WTC11 (cell line): ENCODE data around the gene ACAA1.

Experiments used
- CTCF ChIP-seq: fragments of 200-600 bp; IDR thresholded peaks from 2 replicates; pipeline ENCODE4 v1.8.0; 2022; ENCODE audit warnings: antibody characterized with exemption
- EMX1 ChIP-seq: fragments of 250-450 bp; sonication (Bioruptor Pico); IDR thresholded peaks from 2 replicates; pipeline ENCODE4 v1.8.0; 2021; ENCODE audit warnings: mild to moderate bottlenecking
- FOXK1 ChIP-seq: sonication (generic); formaldehyde crosslinking; IDR thresholded peaks from 2 replicates; pipeline ENCODE4 v1.8.0; 2022; ENCODE audit warnings: mild to moderate bottlenecking, moderate library complexity, missing genetic modification reagents
- IRF2 ChIP-seq: sonication (generic); formaldehyde crosslinking; IDR thresholded peaks from 2 replicates; pipeline ENCODE4 v1.8.0; 2022; ENCODE audit warnings: low read depth, missing genetic modification reagents, borderline replicate concordance
- JUN ChIP-seq: sonication (generic); formaldehyde crosslinking; IDR thresholded peaks from 2 replicates; pipeline ENCODE4 v1.8.0; 2023; ENCODE audit warnings: mild to moderate bottlenecking, missing genetic modification reagents
- NFYB ChIP-seq: sonication (generic); formaldehyde crosslinking; conservative IDR thresholded peaks from 2 replicates; pipeline ENCODE4 v1.8.0; 2022; ENCODE audit warnings: low read depth, missing genetic modification reagents
- NR2C2 ChIP-seq: sonication (generic); formaldehyde crosslinking; IDR thresholded peaks from 2 replicates; pipeline ENCODE4 v1.8.0; 2022; ENCODE audit warnings: mild to moderate bottlenecking, missing genetic modification reagents
- NR3C1 ChIP-seq: sonication (generic); formaldehyde crosslinking; conservative IDR thresholded peaks from 2 replicates; pipeline ENCODE4 v1.8.1; 2023; ENCODE audit warnings: low read depth, mild to moderate bottlenecking, missing genetic modification reagents
- OVOL2 ChIP-seq: fragments of 250-450 bp; sonication (Bioruptor Pico); IDR thresholded peaks from 2 replicates; pipeline ENCODE4 v1.9.0; 2021; ENCODE audit warnings: mild to moderate bottlenecking, borderline replicate concordance
- ZBTB21 ChIP-seq: sonication (generic); formaldehyde crosslinking; IDR thresholded peaks from 2 replicates; pipeline ENCODE4 v1.8.1; 2023; ENCODE audit warnings: mild to moderate bottlenecking, missing genetic modification reagents, borderline replicate concordance
- ZBTB43 ChIP-seq: sonication (generic); formaldehyde crosslinking; IDR thresholded peaks from 2 replicates; pipeline ENCODE4 v1.8.1; 2023; ENCODE audit warnings: mild to moderate bottlenecking, missing genetic modification reagents
- ZNF512 ChIP-seq: sonication (generic); formaldehyde crosslinking; IDR thresholded peaks from 2 replicates; pipeline ENCODE4 v1.8.1; 2022; ENCODE audit warnings: missing genetic modification reagents, borderline replicate concordance
- TF ChIP-seq, protein P1 (sequence below): sonication (generic); formaldehyde crosslinking; conservative IDR thresholded peaks from 2 replicates; pipeline ENCODE4 v1.8.1; 2023; ENCODE audit warnings: mild to moderate bottlenecking, low read depth, missing genetic modification reagents, moderate library complexity

GRCh38 chr3:38141952-38142273 is 5.0 kb upstream of the ACAA1 start:
- no peak for TF ChIP-seq EMX1 (CRISPR knock-in tag)
- TF ChIP-seq NR3C1 (CRISPR knock-in tag), result no peak
- no peak for TF ChIP-seq NFYB (CRISPR knock-in tag)
- TF ChIP-seq CTCF, result no peak
- TF ChIP-seq ZBTB43 (CRISPR knock-in tag), result no peak
- no peak for TF ChIP-seq ZBTB21
- TF ChIP-seq FOXK1 (CRISPR knock-in tag), result no peak
- TF ChIP-seq, protein P1, sequence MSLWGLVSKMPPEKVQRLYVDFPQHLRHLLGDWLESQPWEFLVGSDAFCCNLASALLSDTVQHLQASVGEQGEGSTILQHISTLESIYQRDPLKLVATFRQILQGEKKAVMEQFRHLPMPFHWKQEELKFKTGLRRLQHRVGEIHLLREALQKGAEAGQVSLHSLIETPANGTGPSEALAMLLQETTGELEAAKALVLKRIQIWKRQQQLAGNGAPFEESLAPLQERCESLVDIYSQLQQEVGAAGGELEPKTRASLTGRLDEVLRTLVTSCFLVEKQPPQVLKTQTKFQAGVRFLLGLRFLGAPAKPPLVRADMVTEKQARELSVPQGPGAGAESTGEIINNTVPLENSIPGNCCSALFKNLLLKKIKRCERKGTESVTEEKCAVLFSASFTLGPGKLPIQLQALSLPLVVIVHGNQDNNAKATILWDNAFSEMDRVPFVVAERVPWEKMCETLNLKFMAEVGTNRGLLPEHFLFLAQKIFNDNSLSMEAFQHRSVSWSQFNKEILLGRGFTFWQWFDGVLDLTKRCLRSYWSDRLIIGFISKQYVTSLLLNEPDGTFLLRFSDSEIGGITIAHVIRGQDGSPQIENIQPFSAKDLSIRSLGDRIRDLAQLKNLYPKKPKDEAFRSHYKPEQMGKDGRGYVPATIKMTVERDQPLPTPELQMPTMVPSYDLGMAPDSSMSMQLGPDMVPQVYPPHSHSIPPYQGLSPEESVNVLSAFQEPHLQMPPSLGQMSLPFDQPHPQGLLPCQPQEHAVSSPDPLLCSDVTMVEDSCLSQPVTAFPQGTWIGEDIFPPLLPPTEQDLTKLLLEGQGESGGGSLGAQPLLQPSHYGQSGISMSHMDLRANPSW, result no peak
- no peak for TF ChIP-seq IRF2 (CRISPR knock-in tag)
- TF ChIP-seq ZNF512 (CRISPR knock-in tag), result no peak
- TF ChIP-seq NR2C2 (CRISPR knock-in tag), result no peak
- TF ChIP-seq JUN (CRISPR knock-in tag), result no peak
- no peak for TF ChIP-seq OVOL2 (CRISPR knock-in tag)
